Activated T-cell treated with anti-CD3 and anti-CD28 coated beads for 48 hours (primary cell): ENCODE measurements around the gene AHDC1.

Source experiments
- DNase-seq: peaks from one replicate; pipeline ENCODE4 v3.0.0-alpha.2; 2020; ENCODE audit warnings: low read depth

Gene AHDC1

DNA sequence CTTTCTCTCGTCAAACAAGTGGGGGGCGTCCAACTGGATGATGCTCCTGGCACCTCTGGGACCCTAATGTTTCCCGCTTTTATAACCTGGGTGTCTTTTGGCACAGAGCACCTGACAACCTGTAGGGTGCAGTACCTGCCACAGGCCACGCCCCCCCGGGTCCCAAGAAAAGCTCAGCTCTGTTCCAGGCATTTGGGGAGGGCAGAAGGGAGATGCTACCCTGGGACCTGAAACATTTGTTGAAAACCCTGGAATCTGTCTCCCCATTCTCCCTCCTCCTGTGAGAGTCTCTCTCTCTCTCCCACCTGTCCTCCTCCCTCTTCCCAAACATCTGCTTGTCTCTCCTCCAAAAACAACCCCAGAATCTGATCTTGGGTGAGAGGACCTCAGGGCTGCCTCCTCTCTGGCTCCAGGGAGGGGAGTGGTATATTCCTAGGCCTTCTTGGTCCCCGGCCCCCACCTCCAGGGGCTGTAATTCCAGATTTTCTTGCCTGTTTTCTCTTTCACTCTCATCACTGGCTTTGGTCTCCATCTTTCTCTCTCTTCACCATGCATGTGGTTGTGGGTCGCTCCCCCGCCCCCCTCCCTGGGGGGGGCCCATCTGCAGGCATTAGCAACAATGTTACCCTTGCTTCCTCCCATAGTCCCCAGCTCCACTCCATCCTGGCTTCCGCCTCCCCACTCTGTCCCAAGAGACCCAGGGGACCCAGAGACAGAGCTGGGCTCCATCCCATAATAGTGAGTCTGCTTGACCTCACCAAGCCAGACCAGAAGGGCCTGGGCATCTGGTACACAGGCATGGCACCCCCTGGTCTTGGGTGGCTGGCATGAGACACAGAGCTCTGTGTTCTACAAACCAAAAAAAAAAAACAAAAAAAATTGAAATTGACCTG lies 4.1 kb downstream of the AHDC1 start:
- DNase-seq = no peak

DNA sequence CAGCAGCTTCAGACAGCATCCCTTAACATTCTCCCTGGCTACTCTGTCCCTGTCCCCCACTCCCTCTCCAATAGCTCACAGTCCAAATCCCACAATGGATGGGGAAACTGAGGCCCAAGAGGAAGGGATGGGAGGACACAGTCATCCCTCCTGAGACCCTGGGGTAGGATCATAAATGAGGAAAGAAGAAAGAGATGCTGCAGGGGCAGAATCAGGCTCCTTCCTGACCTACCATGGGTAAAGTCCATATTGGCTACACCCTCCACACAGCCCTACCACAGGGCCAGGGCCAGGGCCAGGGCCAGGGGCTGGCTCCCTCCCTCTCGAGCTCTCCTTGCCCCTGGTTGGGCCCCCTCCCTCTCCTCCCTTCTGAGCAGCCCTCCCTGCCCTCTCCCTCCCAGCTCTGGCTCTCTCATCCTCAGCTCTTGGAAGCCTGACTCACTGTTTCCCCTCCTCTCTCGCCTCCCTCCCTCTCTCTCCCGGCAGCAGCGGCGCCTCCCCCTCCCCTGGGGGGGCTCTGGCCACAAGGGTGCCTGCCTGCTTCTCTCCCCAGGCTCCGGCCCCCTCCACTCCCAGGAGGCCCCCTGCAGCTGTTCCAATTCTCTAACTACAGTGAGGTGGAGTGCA lies 4.9 kb downstream of the AHDC1 start:
- DNase-seq = no peak

DNA sequence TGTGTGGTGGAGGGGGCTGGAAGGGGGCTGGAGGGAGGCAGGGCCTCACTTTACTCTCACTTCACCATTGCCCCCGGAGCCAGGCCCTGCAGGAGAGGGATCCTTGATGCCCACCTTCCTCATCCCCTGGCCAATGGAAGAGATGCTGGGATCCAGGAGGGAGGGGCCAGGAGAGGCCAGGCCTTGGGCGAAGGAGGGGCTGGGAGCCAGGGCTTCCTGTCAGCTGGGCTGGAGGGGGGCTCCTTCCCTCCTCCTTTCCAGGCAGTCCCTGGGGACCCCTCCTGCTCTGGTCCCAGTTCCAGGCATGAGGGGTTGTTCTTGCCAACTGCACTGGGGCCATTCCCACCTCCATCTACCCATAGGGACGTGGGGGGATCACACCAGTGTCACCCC lies 5.7 kb downstream of the AHDC1 start:
- DNase-seq = no peak

DNA sequence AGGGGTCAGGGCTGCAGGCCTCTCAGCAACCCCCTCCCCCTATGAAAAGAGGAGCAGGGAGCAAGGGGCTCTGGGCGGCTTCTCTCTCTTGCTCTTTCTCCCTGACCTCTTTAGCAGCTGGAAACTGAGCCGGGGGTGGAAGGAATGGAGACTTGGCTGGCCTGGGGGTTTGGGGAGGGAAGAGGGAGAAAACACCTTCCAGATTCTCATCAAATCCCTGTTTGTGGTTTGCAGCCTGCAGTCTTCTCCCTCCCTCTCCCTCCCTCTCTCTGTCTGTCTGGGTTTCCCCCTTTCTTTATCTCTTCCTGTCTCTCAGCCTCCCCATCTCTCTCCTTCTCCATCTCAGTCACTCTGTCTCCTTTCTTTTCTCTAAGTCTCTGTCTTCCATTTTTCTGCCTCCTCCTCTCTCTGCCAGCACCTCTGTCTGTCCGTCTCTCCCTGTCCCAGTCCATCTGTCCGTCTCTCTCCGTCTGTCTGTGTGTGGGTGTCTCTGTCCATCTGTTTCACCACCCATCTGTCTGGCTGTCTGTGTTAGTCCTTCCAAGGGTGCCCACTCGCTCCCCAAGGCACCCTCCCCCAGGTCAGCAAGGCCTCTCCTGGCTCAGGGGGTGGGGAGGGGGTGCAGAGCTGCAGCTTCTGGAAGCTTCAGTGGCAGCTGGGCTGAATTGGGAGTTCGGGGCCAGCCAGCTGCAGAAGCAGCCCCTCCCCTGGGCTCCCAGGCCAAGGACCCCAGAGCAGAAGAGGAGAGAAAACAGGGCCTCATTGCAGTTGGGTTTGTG lies 6.2 kb downstream of the AHDC1 start:
- no peak for DNase-seq

DNA sequence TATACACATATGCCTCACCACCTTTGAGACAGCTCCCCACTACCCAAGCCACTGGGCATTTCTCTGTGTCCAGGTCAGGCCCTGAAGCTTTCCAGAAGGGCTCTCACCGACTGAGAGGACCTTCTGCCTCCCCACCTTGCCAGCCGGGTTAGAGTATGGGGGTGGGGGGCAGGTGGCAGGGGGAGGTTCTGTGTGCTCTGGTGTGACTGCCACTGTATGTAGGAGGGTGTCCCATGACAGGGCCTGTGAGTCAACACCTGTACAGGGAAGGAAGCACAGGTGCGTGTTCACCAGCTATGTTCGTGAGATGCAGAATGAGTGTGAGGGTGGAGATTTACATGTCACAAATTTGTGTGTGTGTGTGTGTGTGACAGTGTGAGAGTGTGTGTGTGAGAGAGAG lies 7.0 kb downstream of the AHDC1 start:
- no peak for DNase-seq

DNA sequence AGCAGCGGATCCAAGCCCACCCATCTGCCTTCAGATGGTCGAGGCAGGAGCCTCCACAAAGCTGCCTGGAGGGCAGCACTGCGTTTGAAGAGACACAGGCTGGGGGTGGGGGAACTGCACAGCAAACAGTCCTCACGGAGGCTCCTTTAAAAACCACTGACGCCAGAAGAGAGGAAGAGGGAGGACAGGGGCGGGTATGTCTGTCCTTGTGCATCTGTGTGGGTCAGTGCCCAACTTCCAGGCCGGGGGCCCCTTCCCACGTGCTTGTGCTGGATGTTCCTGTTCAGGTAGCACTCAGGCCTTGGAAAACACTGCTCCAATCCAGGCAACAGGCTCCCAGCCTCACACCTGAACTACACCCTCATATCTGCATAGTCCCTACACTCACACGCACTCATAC lies 7.7 kb downstream of the AHDC1 start:
- no peak for DNase-seq

DNA sequence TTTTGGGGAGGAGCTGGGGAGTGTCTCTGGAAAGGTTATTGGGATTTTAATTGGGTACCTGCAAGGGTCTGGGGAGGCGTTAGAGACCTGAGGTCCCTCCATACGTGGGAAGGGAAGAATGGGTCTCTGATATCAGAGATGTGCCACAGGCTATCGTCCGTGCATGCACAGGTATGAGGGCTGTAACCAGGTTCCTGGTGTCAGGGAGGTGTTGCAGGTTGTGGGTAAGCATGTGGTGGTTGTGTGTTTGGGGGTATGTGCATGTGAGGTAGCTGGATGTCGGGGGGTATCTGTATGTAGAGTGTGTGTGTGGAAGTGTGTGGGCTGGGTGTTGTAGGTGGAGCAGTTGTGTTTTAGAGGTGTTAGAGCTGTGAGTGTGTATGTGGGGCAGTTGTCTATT lies 8.3 kb downstream of the AHDC1 start:
- no peak for DNase-seq

DNA sequence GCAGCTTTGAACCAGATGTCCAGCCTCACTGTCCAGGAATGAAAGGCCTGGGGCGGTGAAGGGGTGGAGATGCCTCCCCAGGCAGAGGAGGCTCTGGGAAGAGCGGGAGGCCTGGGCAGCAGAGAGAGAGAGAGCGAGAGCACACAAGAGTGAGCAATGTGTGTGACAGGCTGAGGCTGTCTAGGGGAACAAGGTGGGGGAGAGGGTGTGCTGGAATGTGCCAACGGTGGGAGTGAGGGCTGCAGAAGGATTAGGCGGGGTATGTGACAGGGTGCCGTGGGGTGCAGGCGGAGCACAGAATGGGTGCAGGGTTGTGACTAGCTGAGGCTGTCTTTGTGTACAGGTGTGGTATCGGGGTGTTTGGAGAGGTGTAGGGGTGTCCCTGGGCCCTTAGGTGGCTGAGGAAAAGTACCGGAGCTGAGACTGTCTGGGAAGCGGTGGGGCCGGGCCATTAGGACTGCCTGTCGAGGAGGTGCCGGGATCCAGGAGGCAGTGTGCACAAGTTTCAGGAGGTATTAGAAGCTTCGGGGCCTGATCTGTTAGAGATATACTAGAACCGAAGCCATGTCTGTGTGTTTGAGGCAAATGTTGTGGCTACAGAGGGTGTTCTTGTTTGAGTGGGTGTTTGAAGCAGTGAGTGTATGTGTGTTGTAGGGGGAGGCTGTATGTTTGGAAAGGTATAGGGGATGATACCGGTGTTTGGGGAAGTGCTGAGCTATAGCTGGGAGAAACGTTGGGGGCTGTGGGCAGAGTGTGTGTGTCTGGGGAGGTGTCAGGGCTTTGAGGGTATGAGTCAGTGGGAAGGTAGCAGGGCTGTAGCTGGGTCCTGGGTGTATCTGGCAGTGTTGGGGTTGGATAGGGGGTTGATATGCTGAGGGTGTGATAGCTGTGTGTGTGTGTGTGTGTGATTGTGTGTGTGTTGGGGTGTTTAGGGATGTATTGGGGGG lies 9.1 kb downstream of the AHDC1 start:
- DNase-seq = no peak

DNA sequence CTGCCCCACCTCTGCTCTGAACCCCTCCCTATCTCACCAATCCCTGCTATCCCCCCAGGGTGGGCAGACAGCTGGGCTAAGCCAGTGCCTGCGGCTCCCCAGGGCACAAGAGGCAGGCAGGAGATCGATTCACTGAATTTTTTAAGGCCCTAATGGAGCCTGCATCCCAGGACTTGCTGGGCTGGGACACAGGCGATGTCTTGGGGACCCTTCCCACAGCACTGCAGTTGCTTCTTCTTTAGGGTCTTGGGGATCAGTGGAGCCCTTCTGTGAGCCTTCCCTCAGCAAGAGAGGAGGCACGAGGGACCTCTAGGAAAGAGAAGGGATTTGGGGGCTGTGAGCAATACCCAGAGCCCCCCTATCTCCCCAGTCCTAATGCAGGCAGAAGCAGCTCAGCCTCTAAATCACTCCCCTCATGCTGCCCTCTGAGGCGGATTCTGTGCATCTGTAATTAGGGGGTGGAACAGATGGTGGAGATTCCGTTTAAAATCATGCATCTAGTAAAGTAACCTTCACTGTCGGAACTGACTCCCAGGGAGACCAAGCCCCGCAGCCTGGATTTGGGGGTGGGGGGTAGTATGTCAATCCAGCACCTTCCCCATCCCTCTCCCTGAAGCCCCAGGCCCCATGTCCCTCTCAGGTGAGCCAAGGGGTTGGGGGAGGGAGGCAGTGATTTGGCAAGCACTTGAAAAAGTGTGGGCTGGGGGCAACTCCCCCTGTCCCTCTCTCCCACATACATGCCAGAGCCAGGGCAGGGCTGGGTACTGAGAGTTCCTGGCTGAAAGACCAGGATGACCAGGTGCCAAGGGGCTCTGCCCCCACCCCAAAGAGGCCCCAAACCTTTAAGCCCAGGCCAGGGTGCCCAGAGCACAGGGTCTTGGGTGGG lies 10.0 kb downstream of the AHDC1 start:
- no peak for DNase-seq

DNA sequence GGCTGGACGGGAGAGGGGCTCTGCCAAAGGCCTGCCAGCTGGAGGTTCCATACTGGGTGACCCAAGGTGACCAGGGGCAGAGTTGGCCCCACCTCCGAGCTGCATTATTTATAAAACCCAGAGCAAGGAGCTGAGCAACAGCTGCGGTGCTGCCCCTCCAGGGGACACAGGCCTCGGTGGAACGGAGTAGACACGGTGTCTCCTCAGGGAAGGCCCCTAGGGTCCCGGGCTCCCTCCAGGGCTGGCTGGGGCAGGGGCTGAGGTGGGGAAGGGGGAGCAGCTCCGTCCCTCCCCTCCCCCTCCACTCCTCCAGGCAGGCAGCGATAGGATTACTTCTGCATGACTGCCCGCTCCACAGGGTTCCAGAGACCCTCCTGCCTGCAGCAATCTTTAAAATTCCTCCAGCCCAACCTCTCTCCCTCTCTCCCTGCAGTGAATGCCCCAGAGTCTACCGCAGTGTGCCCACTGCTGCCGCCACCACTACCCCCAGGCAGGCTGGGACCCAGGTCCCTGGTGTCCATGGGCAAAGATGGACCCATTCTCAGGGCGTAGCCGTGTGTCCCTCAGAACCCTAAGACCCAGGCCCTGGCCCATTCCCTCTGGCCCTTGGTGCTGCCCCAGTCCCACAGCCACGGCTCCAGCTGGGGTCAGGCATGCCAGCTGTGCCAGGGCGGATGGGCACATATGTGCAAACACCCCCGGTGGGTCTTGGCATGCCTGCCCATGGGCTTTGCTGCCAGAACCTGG lies 10.8 kb downstream of the AHDC1 start:
- DNase-seq = no peak

DNA sequence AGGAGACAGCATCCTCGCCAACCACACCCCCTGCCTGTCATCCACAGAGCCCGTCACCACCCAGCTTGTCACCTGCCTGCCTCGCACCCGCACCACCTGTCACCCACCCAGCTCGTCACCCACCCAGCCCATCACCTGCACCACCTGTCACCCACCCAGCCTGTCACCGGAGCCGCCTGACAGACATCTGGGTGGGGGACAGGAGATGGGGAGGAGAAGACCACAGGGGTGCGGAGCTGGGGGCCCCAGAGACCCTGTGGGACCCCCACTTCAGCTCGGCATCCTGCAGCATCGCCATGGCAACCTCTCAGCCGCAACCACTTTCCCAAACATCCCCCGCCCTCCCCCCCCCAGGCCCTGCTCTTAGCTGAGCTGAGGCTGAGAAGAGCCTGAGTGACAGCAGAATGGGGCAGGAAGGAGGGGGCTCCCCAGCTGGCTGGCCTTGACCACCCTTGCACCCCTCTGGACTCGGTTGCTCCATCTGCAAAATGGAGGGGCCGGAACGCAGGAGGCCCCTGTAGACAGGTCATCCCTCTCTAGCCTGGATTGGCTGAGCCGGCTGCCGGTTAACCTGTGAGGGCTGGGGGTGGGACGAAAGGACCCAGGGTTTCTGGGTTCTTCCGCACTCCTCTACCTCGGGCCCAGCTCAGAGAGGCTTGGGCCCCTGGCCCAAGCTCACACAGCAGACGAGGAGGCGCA lies 11.6 kb downstream of the AHDC1 start:
- DNase-seq = no peak

DNA sequence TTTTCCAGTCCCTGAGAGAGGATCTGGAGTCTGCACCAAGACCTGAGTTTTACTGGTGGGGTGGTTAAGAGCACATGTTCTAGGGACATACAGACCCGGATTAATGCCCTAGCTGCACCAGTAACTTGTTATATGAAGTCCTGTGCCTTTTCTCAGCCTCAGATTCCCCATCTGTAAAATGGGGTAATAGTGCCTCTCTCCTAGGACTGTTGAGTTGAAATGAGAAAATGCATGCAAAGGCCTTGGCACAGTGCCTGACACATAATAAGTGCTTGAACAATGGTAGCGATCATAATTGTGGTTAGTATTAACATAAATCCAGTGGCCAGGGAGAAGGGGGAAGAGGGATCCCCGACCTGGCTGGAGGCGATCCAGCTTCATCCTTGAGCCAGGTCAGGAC lies 12.3 kb downstream of the AHDC1 start:
- DNase-seq = no peak

DNA sequence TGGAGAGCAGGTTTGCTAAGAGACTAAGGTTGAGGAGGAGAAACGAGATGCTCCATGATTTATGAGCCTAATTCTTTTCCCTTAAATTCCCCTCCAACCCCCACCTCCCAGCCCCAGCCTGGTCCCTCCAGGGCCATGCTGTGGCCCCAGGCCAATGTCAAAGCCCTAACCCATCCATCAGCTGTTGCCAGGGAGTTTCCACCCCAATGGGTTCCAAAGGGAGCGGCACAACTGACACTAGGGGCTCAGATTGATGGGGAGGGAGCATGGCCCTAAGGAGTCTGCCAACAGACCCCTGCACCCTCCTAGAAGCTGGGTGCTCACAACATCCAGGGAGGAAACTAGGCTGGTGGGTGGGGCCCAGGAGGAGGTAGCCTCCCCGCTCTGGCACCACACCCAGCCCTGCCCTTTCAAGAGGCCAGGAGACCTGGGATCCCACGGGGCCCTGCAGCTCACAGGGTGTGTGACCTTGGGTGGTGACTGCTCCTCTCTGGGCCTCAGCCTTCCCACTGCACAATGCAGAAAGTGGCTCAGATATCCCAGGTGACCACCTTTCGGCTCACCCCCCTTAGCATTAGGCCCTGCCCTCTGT lies 12.9 kb downstream of the AHDC1 start:
- DNase-seq = no peak

DNA sequence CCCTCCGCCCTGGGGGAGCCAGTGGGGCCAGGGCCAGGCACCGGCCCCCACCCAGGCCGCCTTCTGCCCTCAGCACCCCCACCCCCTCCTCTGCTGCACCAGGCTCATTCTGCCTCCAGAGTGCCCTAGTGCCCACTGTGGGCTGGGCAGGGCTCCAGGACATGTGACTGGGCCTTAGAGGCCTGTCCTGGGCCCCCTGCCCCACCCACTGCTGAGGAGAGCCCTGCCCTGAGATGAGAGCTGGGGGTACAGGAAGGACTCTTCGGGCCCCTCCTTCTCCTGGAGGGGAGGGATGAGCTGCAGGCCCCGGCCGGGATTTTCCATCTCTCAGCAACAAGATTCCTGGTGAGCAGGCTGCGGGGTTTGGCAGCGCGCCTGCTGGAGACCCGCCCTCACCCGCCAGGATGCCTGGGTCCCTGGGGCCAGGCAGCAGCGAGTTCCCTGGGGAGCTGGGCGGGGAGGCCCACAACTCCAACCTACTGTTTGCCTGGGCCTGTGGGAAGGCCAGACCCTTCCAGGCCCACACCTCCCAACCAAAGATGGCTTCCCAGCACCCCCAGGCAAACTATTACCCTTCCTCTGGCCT lies 14.0 kb downstream of the AHDC1 start:
- no peak for DNase-seq

DNA sequence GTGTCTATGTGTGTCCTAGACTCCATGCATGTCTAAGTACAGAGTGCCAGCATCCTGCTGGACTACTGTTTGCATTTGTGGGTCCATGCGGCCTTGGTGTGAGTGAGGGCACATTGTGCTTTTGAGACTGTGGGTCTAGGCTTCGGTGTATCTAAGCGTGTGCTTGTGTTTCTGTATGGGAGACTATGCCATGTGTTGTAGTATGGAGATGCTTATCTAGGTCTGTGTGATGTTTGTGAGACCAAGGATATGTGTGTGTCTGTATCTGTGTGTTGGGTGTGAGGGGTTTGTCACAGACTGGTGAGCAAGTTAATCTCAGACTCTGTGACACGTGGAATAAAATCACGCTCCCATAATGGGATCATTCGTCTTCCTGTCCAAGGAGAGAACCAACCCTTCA lies 14.5 kb downstream of the AHDC1 start:
- no peak for DNase-seq

DNA sequence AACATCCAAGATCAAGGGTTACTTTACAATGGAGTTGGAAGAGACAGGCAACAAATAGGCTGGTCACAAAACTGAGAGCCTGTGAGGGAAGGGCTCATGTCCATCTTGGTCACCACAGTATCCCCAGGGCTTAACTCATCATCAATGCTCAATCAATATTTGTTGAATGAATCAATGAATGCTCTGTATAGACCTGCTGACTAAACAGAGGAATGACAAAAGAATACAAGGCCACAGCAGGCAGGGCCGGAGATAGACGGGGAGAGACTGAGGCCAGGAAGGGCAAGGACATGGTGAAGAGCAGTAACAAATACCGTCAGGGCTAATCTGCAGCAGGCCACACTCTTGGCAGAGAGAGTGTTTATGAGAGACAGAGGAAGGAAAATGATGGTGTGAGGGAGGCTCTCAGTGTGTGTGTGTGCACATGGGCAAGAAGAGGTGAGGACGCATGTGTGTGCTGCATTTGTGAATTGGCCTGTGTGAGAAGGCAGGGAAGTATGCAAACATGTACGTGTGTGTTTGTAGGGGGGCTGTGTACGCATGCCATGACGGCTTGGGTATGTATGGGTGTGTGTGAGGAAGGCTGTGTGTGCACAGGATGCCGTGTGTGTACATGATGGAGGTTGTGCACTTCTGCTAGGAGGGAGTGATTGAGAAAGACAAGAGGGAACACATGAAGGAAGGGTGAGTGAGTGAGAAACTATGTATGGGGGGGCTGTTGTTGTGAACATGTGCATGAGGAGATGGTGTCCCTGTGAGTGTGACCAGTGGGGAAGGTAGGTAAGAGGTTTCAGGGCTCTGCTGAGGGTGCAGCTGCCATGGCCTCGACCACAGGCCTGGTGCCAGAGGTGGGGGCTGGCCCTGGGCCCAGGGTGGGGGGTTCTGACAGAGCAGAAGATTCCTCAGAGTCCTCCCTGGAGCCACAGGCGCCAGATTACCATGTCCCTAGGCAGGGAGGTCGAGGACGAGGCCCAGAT lies 15.4 kb downstream of the AHDC1 start:
- no peak for DNase-seq

DNA sequence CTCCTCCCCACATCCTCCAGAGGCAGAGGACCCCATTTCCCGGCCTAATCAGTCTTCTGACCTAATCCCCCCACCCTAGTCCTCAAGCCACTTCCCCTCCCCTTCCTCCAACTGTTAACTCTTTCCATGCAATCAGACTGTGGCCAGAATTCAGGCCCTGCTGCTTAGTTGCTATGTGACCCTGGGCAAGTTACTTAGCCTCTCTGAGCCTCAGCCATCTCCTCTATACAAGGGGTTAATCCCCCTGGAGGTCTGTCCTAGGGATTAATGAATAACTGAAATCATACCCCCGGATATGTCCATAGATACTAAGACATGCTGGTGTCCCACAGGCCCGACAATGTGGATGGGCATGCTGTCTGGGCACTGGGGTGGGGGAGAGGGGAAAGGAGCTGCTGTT lies 18.3 kb downstream of the AHDC1 start:
- DNase-seq = no peak
